Kidney (tissue), 14 donors: ENCODE data around the gene SREBF1. TPM values are rescaled to one million over a fixed set of nuclear protein-coding genes. Genes with fewer than 3 reads are reported as not detected.

Experiments
- DNase-seq, 5 donors: peaks; one replicate each; pipeline ENCODE4 v3.0.0-alpha.2; 2013 to 2020
- FAIRE-seq: peaks from 2 replicates; lab custom pipeline; 2012; peaks lifted over from hg19 to GRCh38; lab: Jason Lieb, UNC
- H3K27ac ChIP-seq, 2 donors: one replicate each; pipeline ENCODE4 v1.7.0; 2013; ENCODE audit warnings: low read depth in 2 of 2, low read length in 2 of 2, inconsistent platforms in 1 of 2
- H3K27me3 ChIP-seq: one replicate; pipeline ENCODE4 v1.7.1; 2013; ENCODE audit warnings: low read length, inconsistent platforms; ENCODE audit not compliant: control insufficient read depth, insufficient read depth
- H3K36me3 ChIP-seq, 3 donors: one replicate each; pipeline versions ENCODE4 v1.7.0 to v1.7.1; 2013; ENCODE audit warnings: low read length in 3 of 3, control low read depth in 1 of 3, inconsistent platforms in 1 of 3; ENCODE audit not compliant: insufficient read depth in 3 of 3, control insufficient read depth in 2 of 3
- H3K4me1 ChIP-seq, 3 donors: one replicate each; pipeline versions ENCODE4 v1.7.0 to v1.7.1; 2013; ENCODE audit warnings: low read length in 3 of 3, inconsistent platforms in 1 of 3, low read depth in 1 of 3; ENCODE audit not compliant: control insufficient read depth in 2 of 3, insufficient read depth in 2 of 3
- H3K4me3 ChIP-seq, 3 donors: one replicate each; pipeline versions ENCODE4 v1.7.0 to v1.8.1; 2013; ENCODE audit warnings: low read length in 3 of 3, control low read depth in 1 of 3, inconsistent platforms in 1 of 3
- H3K9ac ChIP-seq, 3 donors: one replicate each; pipeline versions ENCODE4 v1.7.0 to v1.7.1; 2013; ENCODE audit warnings: low read length in 3 of 3, control low read depth in 1 of 3, inconsistent platforms in 1 of 3
- H3K9me3 ChIP-seq, 3 donors: one replicate each; pipeline versions ENCODE4 v1.7.0 to v1.7.1; 2013; ENCODE audit warnings: low read length in 3 of 3, control low read depth in 1 of 3, inconsistent platforms in 1 of 3; ENCODE audit not compliant: control insufficient read depth in 2 of 3, insufficient read depth in 1 of 3
- intact Hi-C: fragments of 100-400 bp; cut with DNase I; formaldehyde crosslinking; loops from one replicate; pipeline ENCODE4 v1.11.1; 2022
- polyA plus RNA-seq: library from polyadenylated mRNA; stranded (reverse); fragments of 350-450 nt; fragmentation: Illumina TruSeq; extraction: RNeasy Lipid Tissue Mini Kit (QIAGEN cat#74804); gene quantifications from one replicate; pipeline ENCODE4 v1.2.3, GENCODE V29; 2014; ENCODE audit warnings: low read depth, low replicate concordance; ENCODE audit not compliant: insufficient read depth
- total RNA-seq: library from RNA; stranded (reverse); fragmentation: NEBNext Ultra II Directional; extraction: Animal tissue kit (Norgen Biotek cat#: 25700); gene quantifications from one replicate; pipeline ENCODE4 v1.2.1, GENCODE V29; 2021
- TF ChIP-seq, protein P1 (sequence below): IDR thresholded peaks from 3 replicates; pipeline ENCODE4 v1.5.1; 2012; ENCODE audit warnings: mild to moderate bottlenecking, moderate library complexity, borderline replicate concordance; ENCODE audit not compliant: insufficient read depth; ENCODE audit errors: extremely low read depth
- donor health status: control.
- donor health status: control.
- donor health status: control.
- donor health status: control.
- donor health status: control.
- donor health status: DM: yes; HTN: yes; CAD: no.
- donor health status: Normal renal cell carcinoma (clear cell type).

SREBF1 gene
- total and polyA plus RNA-seq, 2 donors from 2014 or later = 37.6 to 48.3 TPM

DNA sequence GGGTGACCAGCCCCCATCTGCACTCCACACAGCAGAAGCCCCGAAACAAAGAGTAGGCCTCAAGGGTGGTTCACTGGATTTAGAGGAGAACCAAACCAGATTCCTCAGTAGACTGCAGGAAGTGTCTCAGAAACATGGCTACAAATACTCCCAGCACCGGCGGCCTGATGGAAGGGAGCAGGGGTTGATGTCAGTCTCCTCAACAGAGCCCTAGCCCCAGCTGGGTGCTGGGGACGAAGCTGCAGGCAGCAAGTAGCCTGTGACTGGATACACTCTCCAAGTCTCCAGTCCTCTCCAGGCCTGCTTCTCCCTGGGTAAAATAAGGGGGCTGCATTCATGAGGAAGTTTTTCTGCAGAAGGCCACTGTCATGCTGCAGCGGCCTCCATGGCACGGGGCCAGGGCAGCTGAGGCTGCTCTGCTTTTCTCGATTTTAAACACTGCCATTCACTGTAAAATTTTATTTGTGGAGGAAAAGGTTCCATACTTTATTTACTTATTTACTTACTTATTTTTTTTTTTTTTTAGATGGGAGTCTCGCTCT, 36.7 kb upstream of the SREBF1 start:
- Histone ChIP-seq H3K27me3 (no peaks in the 10 kb centered on the region), H3K9me3 (no peaks in the 10 kb centered on the region), H3K36me3 (peaks cover 0 to 28% (median 13%) of the 10 kb centered on the region in 3 donors), H3K9ac (no peak overlapping the region), H3K4me3 (no peak overlapping the region), H3K27ac (no peak overlapping the region), H3K4me1 (peaks cover 6 to 20% (median 19%) of the 10 kb centered on the region in 3 donors)
- intact Hi-C loops = no loop called here
- no peak for FAIRE-seq
- peak in 1 of 5 donors; percentile 67 for DNase-seq
- TF ChIP-seq, protein P1, sequence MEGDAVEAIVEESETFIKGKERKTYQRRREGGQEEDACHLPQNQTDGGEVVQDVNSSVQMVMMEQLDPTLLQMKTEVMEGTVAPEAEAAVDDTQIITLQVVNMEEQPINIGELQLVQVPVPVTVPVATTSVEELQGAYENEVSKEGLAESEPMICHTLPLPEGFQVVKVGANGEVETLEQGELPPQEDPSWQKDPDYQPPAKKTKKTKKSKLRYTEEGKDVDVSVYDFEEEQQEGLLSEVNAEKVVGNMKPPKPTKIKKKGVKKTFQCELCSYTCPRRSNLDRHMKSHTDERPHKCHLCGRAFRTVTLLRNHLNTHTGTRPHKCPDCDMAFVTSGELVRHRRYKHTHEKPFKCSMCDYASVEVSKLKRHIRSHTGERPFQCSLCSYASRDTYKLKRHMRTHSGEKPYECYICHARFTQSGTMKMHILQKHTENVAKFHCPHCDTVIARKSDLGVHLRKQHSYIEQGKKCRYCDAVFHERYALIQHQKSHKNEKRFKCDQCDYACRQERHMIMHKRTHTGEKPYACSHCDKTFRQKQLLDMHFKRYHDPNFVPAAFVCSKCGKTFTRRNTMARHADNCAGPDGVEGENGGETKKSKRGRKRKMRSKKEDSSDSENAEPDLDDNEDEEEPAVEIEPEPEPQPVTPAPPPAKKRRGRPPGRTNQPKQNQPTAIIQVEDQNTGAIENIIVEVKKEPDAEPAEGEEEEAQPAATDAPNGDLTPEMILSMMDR = no peak

DNA sequence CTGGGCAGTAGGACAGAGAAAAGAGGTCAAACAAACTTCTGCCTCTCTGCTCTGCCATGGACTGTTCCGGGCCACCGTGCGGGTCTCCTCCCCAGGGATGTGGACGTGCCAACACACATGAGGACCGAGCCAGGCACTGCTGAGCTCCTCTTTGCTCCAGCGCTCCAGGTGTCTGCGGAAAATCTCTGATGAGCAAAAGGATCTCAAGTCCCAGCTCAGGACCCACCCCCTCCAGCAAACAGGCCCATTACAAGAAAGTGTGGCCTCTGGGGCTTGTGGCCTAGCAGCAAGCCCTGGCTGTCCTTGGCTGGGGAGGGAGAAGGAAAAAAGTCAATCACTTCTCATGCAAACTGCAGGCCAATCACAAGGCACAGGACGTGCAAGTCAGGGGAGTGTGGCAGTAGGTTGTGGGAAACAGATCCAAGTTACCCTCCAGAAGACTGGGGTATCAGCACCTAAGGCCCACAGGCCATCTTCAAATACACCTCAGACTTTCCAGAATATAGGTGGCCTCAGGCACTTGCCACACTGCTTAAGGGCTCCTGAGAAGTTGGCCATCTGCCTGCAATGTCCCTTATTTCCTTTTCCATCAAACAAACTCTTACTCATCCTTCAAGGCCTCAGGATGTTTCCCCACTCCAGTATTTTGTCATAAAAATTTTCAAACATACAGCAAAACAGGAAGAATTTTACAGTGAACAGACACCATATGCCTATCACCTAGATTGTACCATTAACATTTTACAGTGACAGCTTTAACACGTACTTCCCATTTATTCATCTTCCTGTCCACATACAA, 36.0 kb upstream of the SREBF1 start:
- intact Hi-C loops = no loop called here
- Histone ChIP-seq H3K9me3 (no peaks in the 10 kb centered on the region), H3K4me3 (no peak overlapping the region), H3K27me3 (no peaks in the 10 kb centered on the region), H3K27ac (no peak overlapping the region), H3K9ac (no peak overlapping the region), H3K4me1 (peaks cover 3 to 22% (median 19%) of the 10 kb centered on the region in 3 donors), H3K36me3 (peaks cover 1 to 32% (median 16%) of the 10 kb centered on the region in 3 donors)
- DNase-seq = no peak
- FAIRE-seq = no peak
- TF ChIP-seq, protein P1 = no peak

DNA sequence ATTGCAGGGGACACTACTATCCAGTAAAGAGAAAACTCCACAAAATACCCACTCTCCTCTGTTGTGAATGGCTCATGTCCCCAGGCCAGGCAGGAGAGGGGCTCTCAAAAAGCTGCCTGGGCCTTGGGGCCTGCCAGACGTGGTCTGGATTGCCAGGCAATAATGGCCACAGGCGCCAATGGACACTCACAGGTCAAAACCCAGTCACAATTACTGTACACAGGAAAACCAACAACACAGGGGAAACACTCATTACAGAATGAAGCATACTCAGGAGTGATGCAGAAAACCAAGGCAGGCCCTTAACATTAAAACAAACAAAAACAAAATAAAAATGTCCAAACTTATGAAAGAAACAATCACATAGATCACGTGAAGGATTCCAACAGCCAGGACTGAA, 35.1 kb upstream of the SREBF1 start:
- H3K27ac ChIP-seq = no peak overlapping the region
- FAIRE-seq = no peak

More for the DNA sequence above, 35.1 kb upstream of the SREBF1 start:
- Histone ChIP-seq H3K36me3 (peaks cover 2 to 30% (median 16%) of the 10 kb centered on the region in 3 donors), H3K27me3 (no peaks in the 10 kb centered on the region), H3K4me3 (no peak overlapping the region), H3K9me3 (no peaks in the 10 kb centered on the region), H3K9ac (no peak overlapping the region), H3K4me1 (peaks cover 3 to 19% (median 16%) of the 10 kb centered on the region in 3 donors)
- no peak for DNase-seq
- TF ChIP-seq, protein P1 = no peak
- intact Hi-C loops = no loop called here
